KMS-11 (cell line): ENCODE data around the gene GTF2A1.

Experiments
- H2AFZ ChIP-seq: fragments of 200-600 bp; sonication (generic); 2 replicates; pipeline ENCODE4 v1.6.1; 2016; ENCODE audit warnings: antibody characterized with exemption, mixed run types, low read depth
- H3K27ac ChIP-seq: fragments of 200-600 bp; sonication (generic); 2 replicates; pipeline ENCODE4 v1.6.1; 2016; ENCODE audit warnings: mild to moderate bottlenecking, mixed run types
- H3K27me3 ChIP-seq: fragments of 200-600 bp; sonication (generic); 2 replicates; pipeline ENCODE4 v1.6.1; 2017; ENCODE audit warnings: mild to moderate bottlenecking, low read depth, mixed run types, moderate library complexity; ENCODE audit not compliant: insufficient read depth
- H3K36me3 ChIP-seq: fragments of 200-600 bp; sonication (generic); 2 replicates; pipeline ENCODE4 v1.6.1; 2017; ENCODE audit warnings: mild to moderate bottlenecking, mixed run types; ENCODE audit not compliant: insufficient read depth
- H3K4me1 ChIP-seq: fragments of 200-600 bp; sonication (generic); 2 replicates; pipeline ENCODE4 v1.6.1; 2016; ENCODE audit warnings: mild to moderate bottlenecking, low read depth, mixed run types; ENCODE audit not compliant: poor library complexity, severe bottlenecking
- H3K4me2 ChIP-seq: fragments of 200-600 bp; sonication (generic); 2 replicates; pipeline ENCODE4 v1.7.0; 2016; ENCODE audit warnings: mild to moderate bottlenecking, mixed run types
- H3K4me3 ChIP-seq: fragments of 200-600 bp; sonication (generic); IDR thresholded peaks from 2 replicates; pipeline ENCODE4 v1.6.1; 2017; ENCODE audit warnings: low read depth, low read length, mixed read lengths; ENCODE audit not compliant: insufficient read depth
- H3K79me2 ChIP-seq: fragments of 200-600 bp; sonication (generic); 2 replicates; pipeline ENCODE4 v1.6.1; 2016; ENCODE audit warnings: low read depth, mixed run types; ENCODE audit not compliant: insufficient read depth
- H3K9ac ChIP-seq: fragments of 200-600 bp; sonication (generic); 2 replicates; pipeline ENCODE4 v1.6.1; 2016; ENCODE audit warnings: mild to moderate bottlenecking, mixed run types
- H4K20me1 ChIP-seq: fragments of 200-600 bp; sonication (generic); 2 replicates; pipeline ENCODE4 v1.6.1; 2016; ENCODE audit warnings: mild to moderate bottlenecking, mixed run types; ENCODE audit not compliant: insufficient read depth
- TF ChIP-seq, protein P1 (sequence below): fragments of 200-600 bp; sonication (generic); conservative IDR thresholded peaks from 2 replicates; pipeline ENCODE4 v1.6.1; 2017; ENCODE audit warnings: low read depth, mild to moderate bottlenecking, antibody characterized with exemption, low read length, moderate library complexity, mixed read lengths

The GTF2A1 gene

DNA sequence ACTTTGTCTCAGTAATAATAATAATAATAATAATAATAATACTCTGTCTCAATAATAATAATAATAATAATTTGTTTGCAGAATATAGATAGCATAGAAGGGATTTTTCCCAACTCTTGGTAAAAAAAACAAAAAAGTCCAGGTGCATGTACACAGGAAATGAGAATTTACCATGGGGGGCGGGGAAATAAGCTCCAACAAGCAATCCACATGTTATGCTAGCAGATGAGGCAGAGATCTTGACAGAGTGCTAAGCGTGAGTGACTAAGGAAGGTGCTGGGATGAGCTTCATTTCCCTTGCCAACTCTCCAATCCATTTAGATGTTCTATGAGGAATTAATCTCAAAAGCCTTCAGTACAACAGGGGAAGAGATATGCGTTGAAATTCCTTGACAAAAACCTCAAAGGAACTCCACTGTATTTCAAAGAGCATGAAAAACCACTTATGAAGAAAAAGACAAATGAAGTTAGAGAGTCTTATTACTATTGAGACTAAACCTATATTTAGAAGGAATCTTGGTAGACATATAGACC lies 44.9 kb upstream of the GTF2A1 start:
- H3K27me3 ChIP-seq = no peaks in the 10 kb centered on the region
- no peak overlapping the region for H3K27ac ChIP-seq
- H3K9ac ChIP-seq = no peak overlapping the region
- H3K4me1 ChIP-seq = peaks cover 4% of the 10 kb centered on the region
- TF ChIP-seq, protein P1, sequence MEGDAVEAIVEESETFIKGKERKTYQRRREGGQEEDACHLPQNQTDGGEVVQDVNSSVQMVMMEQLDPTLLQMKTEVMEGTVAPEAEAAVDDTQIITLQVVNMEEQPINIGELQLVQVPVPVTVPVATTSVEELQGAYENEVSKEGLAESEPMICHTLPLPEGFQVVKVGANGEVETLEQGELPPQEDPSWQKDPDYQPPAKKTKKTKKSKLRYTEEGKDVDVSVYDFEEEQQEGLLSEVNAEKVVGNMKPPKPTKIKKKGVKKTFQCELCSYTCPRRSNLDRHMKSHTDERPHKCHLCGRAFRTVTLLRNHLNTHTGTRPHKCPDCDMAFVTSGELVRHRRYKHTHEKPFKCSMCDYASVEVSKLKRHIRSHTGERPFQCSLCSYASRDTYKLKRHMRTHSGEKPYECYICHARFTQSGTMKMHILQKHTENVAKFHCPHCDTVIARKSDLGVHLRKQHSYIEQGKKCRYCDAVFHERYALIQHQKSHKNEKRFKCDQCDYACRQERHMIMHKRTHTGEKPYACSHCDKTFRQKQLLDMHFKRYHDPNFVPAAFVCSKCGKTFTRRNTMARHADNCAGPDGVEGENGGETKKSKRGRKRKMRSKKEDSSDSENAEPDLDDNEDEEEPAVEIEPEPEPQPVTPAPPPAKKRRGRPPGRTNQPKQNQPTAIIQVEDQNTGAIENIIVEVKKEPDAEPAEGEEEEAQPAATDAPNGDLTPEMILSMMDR = no peak
- no peak overlapping the region for H3K4me3 ChIP-seq
- H2AFZ ChIP-seq = no peak overlapping the region
- no peaks in the 10 kb centered on the region for H3K79me2 ChIP-seq
- H4K20me1 ChIP-seq = no peaks in the 10 kb centered on the region
- H3K4me2 ChIP-seq = no peak overlapping the region
- no peaks in the 10 kb centered on the region; the same call in 1 of the 2 replicates for H3K36me3 ChIP-seq

- H3K9ac ChIP-seq = no peak overlapping the region
- H3K27ac ChIP-seq = no peak overlapping the region
- no peaks in the 10 kb centered on the region for H3K27me3 ChIP-seq
- no peaks in the 10 kb centered on the region; the same call in 1 of the 2 replicates for H3K36me3 ChIP-seq
- H2AFZ ChIP-seq = no peak overlapping the region
- no peaks in the 10 kb centered on the region for H3K79me2 ChIP-seq
- no peak overlapping the region for H3K4me2 ChIP-seq
- H3K4me3 ChIP-seq = no peak overlapping the region
- H4K20me1 ChIP-seq = no peaks in the 10 kb centered on the region
- TF ChIP-seq, protein P1 = no peak
- H3K4me1 ChIP-seq = peaks cover under 1% of the 10 kb centered on the region
Measured at GRCh38 chr14:81264671-81265070, 43.9 kb upstream of the GTF2A1 start.

- no peak overlapping the region for H3K27ac ChIP-seq
- no peaks in the 10 kb centered on the region for H3K4me1 ChIP-seq
- TF ChIP-seq, protein P1 = no peak
- no peaks in the 10 kb centered on the region for H3K79me2 ChIP-seq
- H3K9ac ChIP-seq = no peak overlapping the region
- no peaks in the 10 kb centered on the region; the same call in 1 of the 2 replicates for H3K36me3 ChIP-seq
- no peaks in the 10 kb centered on the region for H4K20me1 ChIP-seq
- H2AFZ ChIP-seq = no peak overlapping the region
- H3K4me2 ChIP-seq = no peak overlapping the region
- no peaks in the 10 kb centered on the region for H3K27me3 ChIP-seq
- no peak overlapping the region for H3K4me3 ChIP-seq
Measured at GRCh38 chr14:81263777-81264410, 43.1 kb upstream of the GTF2A1 start.

- H3K9ac ChIP-seq = no peak overlapping the region
- H3K79me2 ChIP-seq = no peaks in the 10 kb centered on the region
- no peaks in the 10 kb centered on the region for H3K36me3 ChIP-seq
- H3K4me1 ChIP-seq = no peaks in the 10 kb centered on the region
- no peaks in the 10 kb centered on the region for H4K20me1 ChIP-seq
- H2AFZ ChIP-seq = no peak overlapping the region
- no peak overlapping the region for H3K27ac ChIP-seq
- TF ChIP-seq, protein P1 = no peak
- H3K4me2 ChIP-seq = no peak overlapping the region
- H3K27me3 ChIP-seq = no peaks in the 10 kb centered on the region
- H3K4me3 ChIP-seq = no peak overlapping the region
Measured at GRCh38 chr14:81261176-81261575, 40.4 kb upstream of the GTF2A1 start.
